NCI-H2227 (cell line): ENCODE results near the gene RMDN3.

ENCODE experiments used
- DNase-seq: peaks from one replicate; lab custom pipeline; 2025; ENCODE audit not compliant: unreplicated experiment; lab: John Stamatoyannopoulos, UW

The RMDN3 gene

DNA sequence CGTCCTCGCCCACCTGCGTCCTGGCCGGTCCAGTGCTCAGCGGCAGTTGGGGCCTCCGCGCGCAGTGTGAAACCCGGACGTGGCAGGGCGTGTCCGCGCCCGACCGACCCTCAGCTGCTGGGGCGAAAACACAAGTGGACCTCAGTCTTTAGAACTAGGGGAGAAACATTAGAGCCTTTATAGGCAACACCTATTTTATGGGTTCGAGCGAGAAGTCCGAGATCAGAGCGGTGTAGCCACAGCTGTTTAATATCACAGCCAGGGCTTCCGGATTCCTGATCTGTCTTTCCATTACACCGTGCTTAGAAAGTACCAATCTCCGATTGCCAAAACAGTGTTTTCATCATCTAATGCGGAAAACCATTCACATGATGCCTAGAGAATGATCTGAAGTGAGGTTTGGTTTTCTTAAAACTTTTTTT, 59.6 kb downstream of the RMDN3 start:
- no peak for DNase-seq

DNA sequence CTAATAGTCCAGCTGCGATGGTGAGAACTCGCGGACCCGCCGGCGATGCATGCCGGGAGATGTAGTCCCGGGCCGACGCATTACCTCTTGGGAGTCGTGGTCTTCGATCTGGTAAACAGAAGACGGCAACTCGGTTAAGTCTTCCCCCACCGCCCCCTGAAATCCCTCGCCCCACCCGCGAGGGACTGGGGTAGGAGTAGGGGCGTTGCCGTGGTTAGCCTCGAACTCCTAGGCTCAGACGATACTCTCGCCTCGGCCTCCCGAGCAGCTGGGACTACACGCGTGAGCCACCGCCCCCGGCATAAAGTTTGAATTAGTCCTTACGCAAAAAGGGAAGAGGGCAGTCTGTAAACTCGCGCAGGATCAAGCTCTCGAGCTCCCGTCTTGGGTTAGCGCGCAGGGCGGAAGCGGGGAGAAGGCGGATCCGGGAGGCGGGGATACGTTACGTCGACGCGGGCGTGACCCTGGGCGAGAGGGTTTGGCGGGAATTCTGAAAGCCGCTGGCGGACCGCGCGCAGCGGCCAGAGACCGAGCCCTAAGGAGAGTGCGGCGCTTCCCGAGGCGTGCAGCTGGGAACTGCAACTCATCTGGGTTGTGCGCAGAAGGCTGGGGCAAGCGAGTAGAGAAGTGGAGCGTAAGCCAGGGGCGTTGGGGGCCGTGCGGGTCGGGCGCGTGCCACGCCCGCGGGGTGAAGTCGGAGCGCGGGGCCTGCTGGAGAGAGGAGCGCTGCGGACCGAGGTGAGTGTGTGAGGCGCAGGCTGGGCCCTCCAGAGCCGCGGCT, 60.2 kb downstream of the RMDN3 start, which contains the start of gene RAD51:
Gene RAD51 (plus strand): TSS at position 487 of the 781 bp plus-strand sequence. CDS start 3,585 bp downstream, outside the sequence.
- DNase-seq, result peak; percentile 94

DNA sequence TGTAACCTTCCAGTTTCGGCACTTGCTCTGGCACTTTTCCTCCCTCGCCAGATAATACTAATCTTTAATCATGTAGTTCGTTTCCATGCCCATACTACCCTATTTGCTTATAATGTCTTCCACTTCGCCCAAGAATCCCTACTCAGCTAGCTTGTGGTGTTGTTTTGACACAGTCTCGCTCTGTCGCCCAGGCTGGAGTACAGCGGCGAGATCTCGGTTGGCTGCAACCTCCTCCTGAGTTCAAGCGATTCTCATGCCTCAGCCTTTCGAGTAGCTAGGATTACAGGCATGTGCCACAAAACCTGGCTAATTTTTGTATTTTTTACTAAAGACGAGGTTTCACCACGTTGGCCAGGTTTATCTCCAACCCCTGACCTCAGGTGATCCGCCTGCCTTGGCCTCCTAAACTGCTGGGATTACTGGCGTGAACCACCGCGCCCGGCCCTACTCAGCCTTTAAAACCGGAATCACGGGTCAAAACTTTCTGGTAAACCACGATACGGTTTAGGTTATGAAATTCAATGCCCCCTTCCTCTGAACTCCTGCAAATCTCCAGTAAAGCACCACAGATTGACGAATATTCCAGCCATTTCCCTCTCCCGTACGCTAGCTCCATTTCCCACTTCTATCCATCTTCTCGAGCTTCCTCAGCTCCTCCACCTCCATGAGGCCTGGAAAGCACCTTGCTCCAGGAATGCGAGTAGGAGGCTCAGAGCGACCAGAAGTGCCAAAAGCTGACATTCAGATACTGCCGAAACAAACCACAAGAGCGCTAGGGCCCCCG, 61.0 kb downstream of the RMDN3 start:
- DNase-seq, result peak; percentile 3

DNA sequence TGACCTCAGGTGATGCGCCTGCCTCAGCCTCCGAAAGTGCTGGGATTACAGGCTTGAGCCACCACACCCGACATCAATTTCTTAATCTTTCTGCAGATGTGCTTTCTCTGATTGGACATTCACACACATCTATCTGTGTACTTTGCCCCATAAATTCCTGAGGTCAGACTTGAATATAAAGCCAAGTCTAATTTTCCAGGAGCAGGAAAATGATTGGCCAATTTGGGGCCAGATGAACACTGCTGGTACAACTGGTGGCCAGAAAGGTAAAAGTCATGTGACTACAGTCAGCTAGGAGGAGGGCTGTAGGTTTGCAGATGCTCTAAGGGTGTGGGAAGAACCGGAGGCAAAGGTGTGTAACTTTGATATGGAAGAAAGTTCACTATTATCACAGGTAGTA, 63.3 kb downstream of the RMDN3 start:
- DNase-seq, result no peak

DNA sequence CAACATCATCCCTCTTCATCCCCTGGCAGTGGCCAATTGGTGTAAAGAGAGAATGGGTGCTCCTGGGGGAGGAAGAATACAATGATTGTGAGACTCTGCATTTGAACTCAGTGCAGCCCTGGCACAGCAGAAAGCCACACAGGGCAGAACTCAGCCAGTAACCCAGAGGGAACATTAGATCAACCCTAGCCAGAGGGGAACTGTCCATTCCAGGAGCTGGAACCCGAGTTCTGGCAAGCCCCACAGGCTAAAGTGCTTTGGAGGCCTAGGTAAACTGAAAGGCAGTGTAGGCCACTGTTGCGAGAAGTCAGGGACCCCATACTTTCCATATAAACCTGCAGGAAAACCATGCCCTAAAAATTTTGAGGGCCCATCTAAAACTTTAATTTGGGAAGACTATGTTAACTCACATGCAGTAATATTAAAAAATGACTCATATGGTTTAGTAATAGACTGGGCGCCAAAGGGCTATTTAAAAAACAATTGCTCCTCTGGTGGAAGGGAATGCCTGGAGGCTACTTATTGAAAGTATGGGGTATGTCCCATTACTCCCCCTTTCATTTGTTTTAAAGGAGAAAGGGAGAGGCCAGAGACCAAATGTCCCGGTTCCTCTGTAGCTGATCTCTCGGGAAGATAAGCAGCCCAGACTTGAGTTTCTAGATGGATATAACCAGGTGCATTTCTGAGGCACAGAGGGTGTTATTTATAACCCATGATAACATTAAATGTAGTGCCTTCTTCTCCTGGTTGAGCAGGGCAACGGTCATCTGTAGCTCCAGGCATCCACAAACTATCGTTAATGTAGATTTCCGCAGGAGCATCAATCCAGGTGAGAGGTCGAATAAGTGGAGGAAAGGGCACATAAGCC, 65.9 kb downstream of the RMDN3 start:
- DNase-seq, result no peak
